ENCODE measurements around the gene M1AP.
"Not testable (repeated sequence)": the region's sequence is repeated elsewhere in the genome, so short reads cannot be mapped to it uniquely, and the experiment has no call there.

The M1AP gene

GRCh38 chr2:74562126-74562775, 85.9 kb downstream of the M1AP start:
- DNase-seq: peak; percentile 49

GRCh38 chr2:74561022-74561421, 87.1 kb downstream of the M1AP start:
- DNase-seq: not testable (repeated sequence)

GRCh38 chr2:74560591-74560990, 87.5 kb downstream of the M1AP start:
- DNase-seq: no peak

- DNase-seq: no peak
Measured at GRCh38 chr2:74559912-74560311, 88.2 kb downstream of the M1AP start.

GRCh38 chr2:74558284-74559230, 89.6 kb downstream of the M1AP start:
- no peak for DNase-seq

GRCh38 chr2:74556831-74557370, 91.2 kb downstream of the M1AP start:
- no peak for DNase-seq

- no peak for DNase-seq
Measured at GRCh38 chr2:74556159-74556558, 92.0 kb downstream of the M1AP start.

- peak; percentile 53 for DNase-seq
Measured at GRCh38 chr2:74555610-74556103, 92.5 kb downstream of the M1AP start.

GRCh38 chr2:74554820-74555531, 93.2 kb downstream of the M1AP start:
- DNase-seq: peak; percentile 76

GRCh38 chr2:74553892-74554819, 94.0 kb downstream of the M1AP start, which contains the start of the genes DOK1 and LOXL3:
TSS of gene DOK1 (plus strand) at chr2:74554720. CDS start at chr2:74554755, 35 bp downstream.
TSS of gene LOXL3 (minus strand) at chr2:74553942. CDS start at chr2:74552634, 1,308 bp downstream.
- DNase-seq: peak; percentile 91

GRCh38 chr2:74552914-74553811, 95.0 kb downstream of the M1AP start:
- peak; percentile 48 for DNase-seq

- DNase-seq: no peak
Measured at GRCh38 chr2:74551942-74552913, 95.9 kb downstream of the M1AP start.

GRCh38 chr2:74551530-74551929, 96.6 kb downstream of the M1AP start:
- no peak for DNase-seq

GRCh38 chr2:74550231-74550630, 97.9 kb downstream of the M1AP start:
- DNase-seq: no peak

- peak; percentile 86 for DNase-seq
Measured at GRCh38 chr2:74548900-74549826, 99.0 kb downstream of the M1AP start.

- no peak for DNase-seq
Measured at GRCh38 chr2:74548285-74548899, 99.7 kb downstream of the M1AP start.

GRCh38 chr2:74546004-74546403, 102.1 kb downstream of the M1AP start:
- DNase-seq: no peak

GRCh38 chr2:74544634-74545033, 103.5 kb downstream of the M1AP start:
- no peak for DNase-seq
